K562 (cell line): Measurements from ENCODE around the gene IL17RB.

Source experiments
- SPI1 ChIP-seq: IDR thresholded peaks from 2 replicates; pipeline ENCODE4 v1.6.1; 2011; ENCODE audit warnings: low read depth, low read length, control low read depth, borderline replicate concordance
- TF ChIP-seq, protein P1 (sequence below): sonication (generic); formaldehyde crosslinking; IDR thresholded peaks from 2 replicates; pipeline ENCODE4 v1.4.0; 2020; ENCODE audit warnings: mild to moderate bottlenecking, missing genetic modification reagents
- TF ChIP-seq, protein P2 (sequence below): fragments of 450-650 bp; conservative IDR thresholded peaks from 2 replicates; pipeline ENCODE4 v1.6.1; 2016; ENCODE audit warnings: missing genetic modification characterization, low read depth, mild to moderate bottlenecking, control low read depth, missing compliant biosample characterization
- TF ChIP-seq, protein P3 (sequence below), 3 experiments: IDR thresholded peaks in 2 of 3; conservative IDR thresholded peaks in 1 of 3; 2 replicates each; pipeline ENCODE4 v1.5.1; 2011 to 2012; ENCODE audit warnings: low read length in 3 of 3, mild to moderate bottlenecking in 3 of 3, control low read depth in 2 of 3, improper control_type of control experiment in 1 of 3, inconsistent platforms in 1 of 3, low read depth in 1 of 3, mixed read lengths in 1 of 3, moderate library complexity in 1 of 3; ENCODE audit not compliant: insufficient read depth in 2 of 3

DNA sequence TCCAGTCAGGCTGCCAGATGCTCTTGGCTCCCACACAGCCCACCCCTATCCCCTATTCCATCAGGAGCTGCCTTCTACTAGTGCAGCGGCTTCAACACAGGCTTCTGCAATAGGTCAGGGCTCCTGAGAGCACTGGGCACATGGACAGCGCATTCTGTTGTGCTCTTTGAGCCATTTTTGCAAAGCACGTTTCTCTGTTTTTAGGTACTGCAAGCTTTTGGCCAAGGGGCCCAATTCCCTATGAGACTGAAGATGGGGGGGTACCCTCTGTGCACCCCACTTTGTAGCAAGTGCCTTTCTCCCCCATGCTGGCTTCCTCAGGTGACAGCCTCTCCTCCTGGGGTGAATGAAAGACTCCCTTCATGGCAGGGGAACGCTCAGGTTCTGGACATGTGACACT lies 31.3 kb upstream of the IL17RB start:
- TF ChIP-seq, protein P1, sequence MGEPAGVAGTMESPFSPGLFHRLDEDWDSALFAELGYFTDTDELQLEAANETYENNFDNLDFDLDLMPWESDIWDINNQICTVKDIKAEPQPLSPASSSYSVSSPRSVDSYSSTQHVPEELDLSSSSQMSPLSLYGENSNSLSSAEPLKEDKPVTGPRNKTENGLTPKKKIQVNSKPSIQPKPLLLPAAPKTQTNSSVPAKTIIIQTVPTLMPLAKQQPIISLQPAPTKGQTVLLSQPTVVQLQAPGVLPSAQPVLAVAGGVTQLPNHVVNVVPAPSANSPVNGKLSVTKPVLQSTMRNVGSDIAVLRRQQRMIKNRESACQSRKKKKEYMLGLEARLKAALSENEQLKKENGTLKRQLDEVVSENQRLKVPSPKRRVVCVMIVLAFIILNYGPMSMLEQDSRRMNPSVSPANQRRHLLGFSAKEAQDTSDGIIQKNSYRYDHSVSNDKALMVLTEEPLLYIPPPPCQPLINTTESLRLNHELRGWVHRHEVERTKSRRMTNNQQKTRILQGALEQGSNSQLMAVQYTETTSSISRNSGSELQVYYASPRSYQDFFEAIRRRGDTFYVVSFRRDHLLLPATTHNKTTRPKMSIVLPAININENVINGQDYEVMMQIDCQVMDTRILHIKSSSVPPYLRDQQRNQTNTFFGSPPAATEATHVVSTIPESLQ: no peak
- TF ChIP-seq SPI1: no peak
- TF ChIP-seq, protein P2, sequence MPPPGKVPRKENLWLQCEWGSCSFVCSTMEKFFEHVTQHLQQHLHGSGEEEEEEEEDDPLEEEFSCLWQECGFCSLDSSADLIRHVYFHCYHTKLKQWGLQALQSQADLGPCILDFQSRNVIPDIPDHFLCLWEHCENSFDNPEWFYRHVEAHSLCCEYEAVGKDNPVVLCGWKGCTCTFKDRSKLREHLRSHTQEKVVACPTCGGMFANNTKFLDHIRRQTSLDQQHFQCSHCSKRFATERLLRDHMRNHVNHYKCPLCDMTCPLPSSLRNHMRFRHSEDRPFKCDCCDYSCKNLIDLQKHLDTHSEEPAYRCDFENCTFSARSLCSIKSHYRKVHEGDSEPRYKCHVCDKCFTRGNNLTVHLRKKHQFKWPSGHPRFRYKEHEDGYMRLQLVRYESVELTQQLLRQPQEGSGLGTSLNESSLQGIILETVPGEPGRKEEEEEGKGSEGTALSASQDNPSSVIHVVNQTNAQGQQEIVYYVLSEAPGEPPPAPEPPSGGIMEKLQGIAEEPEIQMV (tag): no peak
- TF ChIP-seq, protein P3, sequence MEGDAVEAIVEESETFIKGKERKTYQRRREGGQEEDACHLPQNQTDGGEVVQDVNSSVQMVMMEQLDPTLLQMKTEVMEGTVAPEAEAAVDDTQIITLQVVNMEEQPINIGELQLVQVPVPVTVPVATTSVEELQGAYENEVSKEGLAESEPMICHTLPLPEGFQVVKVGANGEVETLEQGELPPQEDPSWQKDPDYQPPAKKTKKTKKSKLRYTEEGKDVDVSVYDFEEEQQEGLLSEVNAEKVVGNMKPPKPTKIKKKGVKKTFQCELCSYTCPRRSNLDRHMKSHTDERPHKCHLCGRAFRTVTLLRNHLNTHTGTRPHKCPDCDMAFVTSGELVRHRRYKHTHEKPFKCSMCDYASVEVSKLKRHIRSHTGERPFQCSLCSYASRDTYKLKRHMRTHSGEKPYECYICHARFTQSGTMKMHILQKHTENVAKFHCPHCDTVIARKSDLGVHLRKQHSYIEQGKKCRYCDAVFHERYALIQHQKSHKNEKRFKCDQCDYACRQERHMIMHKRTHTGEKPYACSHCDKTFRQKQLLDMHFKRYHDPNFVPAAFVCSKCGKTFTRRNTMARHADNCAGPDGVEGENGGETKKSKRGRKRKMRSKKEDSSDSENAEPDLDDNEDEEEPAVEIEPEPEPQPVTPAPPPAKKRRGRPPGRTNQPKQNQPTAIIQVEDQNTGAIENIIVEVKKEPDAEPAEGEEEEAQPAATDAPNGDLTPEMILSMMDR (IDR thresholded peaks at IDR 0.05 in 2 of 3, conservative IDR thresholded peaks at IDR 0.05 in 1 of 3; ENCODE audit: insufficient read depth in 2 of 3, low read depth in 1 of 3, low read length in 3 of 3): no peak
